ENCODE measurements around the gene BASP1.
"Not testable (repeated sequence)": the region's sequence is repeated elsewhere in the genome, so short reads cannot be mapped to it uniquely, and the experiment has no call there.

The BASP1 gene

GRCh38 chr5:17243287-17244063 lies 26.0 kb downstream of the BASP1 start:
- H3K27ac ChIP-seq (ENCODE audit: low read depth, low read length): no peak overlapping the region
- H3K9ac ChIP-seq (ENCODE audit: low read length in 5 of 5): no peak overlapping the region

GRCh38 chr5:17249029-17249634 lies 31.7 kb downstream of the BASP1 start:
- Histone ChIP-seq H3K27ac (ENCODE audit: low read depth, low read length) (no peak overlapping the region), H3K4me3 (ENCODE audit: low read depth in 1 of 5, low read length in 5 of 5) (no peak overlapping the region), H3K9me3 (ENCODE audit: control insufficient read depth in 5 of 5, low read length in 5 of 5) (no peaks in the 10 kb centered on the region), H3K9ac (ENCODE audit: low read length in 5 of 5) (no peak overlapping the region), H3K4me1 (ENCODE audit: control insufficient read depth in 5 of 5, insufficient read depth in 5 of 5, low read length in 5 of 5) (no peaks in the 10 kb centered on the region), H3K27me3 (ENCODE audit: control insufficient read depth in 5 of 5, insufficient read depth in 4 of 5, low read length in 5 of 5) (no peaks in the 10 kb centered on the region), H3K36me3 (ENCODE audit: control insufficient read depth in 5 of 5, insufficient read depth in 5 of 5, low read length in 5 of 5) (no peaks in the 10 kb centered on the region)

More at GRCh38 chr5:17243287-17244063, 26.0 kb downstream of the BASP1 start:
- H3K9me3 ChIP-seq (ENCODE audit: control insufficient read depth in 5 of 5, low read length in 5 of 5): no peaks in the 10 kb centered on the region
- no peak overlapping the region for H3K4me3 ChIP-seq (ENCODE audit: low read depth in 1 of 5, low read length in 5 of 5)
- H3K36me3 ChIP-seq (ENCODE audit: control insufficient read depth in 5 of 5, insufficient read depth in 5 of 5, low read length in 5 of 5): no peaks in the 10 kb centered on the region
- no peaks in the 10 kb centered on the region for H3K27me3 ChIP-seq (ENCODE audit: control insufficient read depth in 5 of 5, insufficient read depth in 4 of 5, low read length in 5 of 5)
- no peaks in the 10 kb centered on the region for H3K4me1 ChIP-seq (ENCODE audit: control insufficient read depth in 5 of 5, insufficient read depth in 5 of 5, low read length in 5 of 5)

- not testable (repeated sequence) for H3K27me3 ChIP-seq (ENCODE audit: control insufficient read depth in 5 of 5, insufficient read depth in 4 of 5, low read length in 5 of 5); H3K36me3 ChIP-seq (ENCODE audit: control insufficient read depth in 5 of 5, insufficient read depth in 5 of 5, low read length in 5 of 5); H3K27ac ChIP-seq (ENCODE audit: low read depth, low read length); H3K4me1 ChIP-seq (ENCODE audit: control insufficient read depth in 5 of 5, insufficient read depth in 5 of 5, low read length in 5 of 5); H3K4me3 ChIP-seq (ENCODE audit: low read depth in 1 of 5, low read length in 5 of 5); H3K9ac ChIP-seq (ENCODE audit: low read length in 5 of 5); H3K9me3 ChIP-seq (ENCODE audit: control insufficient read depth in 5 of 5, low read length in 5 of 5)
These were observed 32.4 kb downstream of the BASP1 start for GRCh38 chr5:17249841-17250240.

GRCh38 chr5:17252543-17252942 lies 35.1 kb downstream of the BASP1 start:
- H3K36me3 ChIP-seq (ENCODE audit: control insufficient read depth in 5 of 5, insufficient read depth in 5 of 5, low read length in 5 of 5): no peaks in the 10 kb centered on the region
- no peak overlapping the region for H3K9ac ChIP-seq (ENCODE audit: low read length in 5 of 5)
- H3K27me3 ChIP-seq (ENCODE audit: control insufficient read depth in 5 of 5, insufficient read depth in 4 of 5, low read length in 5 of 5): no peaks in the 10 kb centered on the region
- H3K9me3 ChIP-seq (ENCODE audit: control insufficient read depth in 5 of 5, low read length in 5 of 5): no peaks in the 10 kb centered on the region
- no peak overlapping the region for H3K4me3 ChIP-seq (ENCODE audit: low read depth in 1 of 5, low read length in 5 of 5)
- H3K27ac ChIP-seq (ENCODE audit: low read depth, low read length): no peak overlapping the region
- H3K4me1 ChIP-seq (ENCODE audit: control insufficient read depth in 5 of 5, insufficient read depth in 5 of 5, low read length in 5 of 5): no peaks in the 10 kb centered on the region

- H3K4me1 ChIP-seq (ENCODE audit: control insufficient read depth in 5 of 5, insufficient read depth in 5 of 5, low read length in 5 of 5): no peaks in the 10 kb centered on the region
- no peak overlapping the region for H3K27ac ChIP-seq (ENCODE audit: low read depth, low read length)
- no peaks in the 10 kb centered on the region for H3K36me3 ChIP-seq (ENCODE audit: control insufficient read depth in 5 of 5, insufficient read depth in 5 of 5, low read length in 5 of 5)
- no peak overlapping the region for H3K9ac ChIP-seq (ENCODE audit: low read length in 5 of 5)
- no peak overlapping the region for H3K4me3 ChIP-seq (ENCODE audit: low read depth in 1 of 5, low read length in 5 of 5)
- H3K27me3 ChIP-seq (ENCODE audit: control insufficient read depth in 5 of 5, insufficient read depth in 4 of 5, low read length in 5 of 5): no peaks in the 10 kb centered on the region
- H3K9me3 ChIP-seq (ENCODE audit: control insufficient read depth in 5 of 5, low read length in 5 of 5): no peaks in the 10 kb centered on the region
These were observed 38.1 kb downstream of the BASP1 start for GRCh38 chr5:17255471-17256021.

GRCh38 chr5:17256171-17256570 lies 38.7 kb downstream of the BASP1 start:
- Histone ChIP-seq H3K9ac (ENCODE audit: low read length in 5 of 5) (no peak overlapping the region), H3K27me3 (ENCODE audit: control insufficient read depth in 5 of 5, insufficient read depth in 4 of 5, low read length in 5 of 5) (no peaks in the 10 kb centered on the region), H3K4me3 (ENCODE audit: low read depth in 1 of 5, low read length in 5 of 5) (no peak overlapping the region), H3K27ac (ENCODE audit: low read depth, low read length) (no peak overlapping the region), H3K9me3 (ENCODE audit: control insufficient read depth in 5 of 5, low read length in 5 of 5) (no peaks in the 10 kb centered on the region), H3K4me1 (ENCODE audit: control insufficient read depth in 5 of 5, insufficient read depth in 5 of 5, low read length in 5 of 5) (no peaks in the 10 kb centered on the region), H3K36me3 (ENCODE audit: control insufficient read depth in 5 of 5, insufficient read depth in 5 of 5, low read length in 5 of 5) (no peaks in the 10 kb centered on the region)

- Histone ChIP-seq H3K9me3 (ENCODE audit: control insufficient read depth in 5 of 5, low read length in 5 of 5) (no peaks in the 10 kb centered on the region), H3K4me3 (ENCODE audit: low read depth in 1 of 5, low read length in 5 of 5) (no peak overlapping the region), H3K36me3 (ENCODE audit: control insufficient read depth in 5 of 5, insufficient read depth in 5 of 5, low read length in 5 of 5) (no peaks in the 10 kb centered on the region), H3K9ac (ENCODE audit: low read length in 5 of 5) (no peak overlapping the region), H3K4me1 (ENCODE audit: control insufficient read depth in 5 of 5, insufficient read depth in 5 of 5, low read length in 5 of 5) (no peaks in the 10 kb centered on the region), H3K27me3 (ENCODE audit: control insufficient read depth in 5 of 5, insufficient read depth in 4 of 5, low read length in 5 of 5) (no peaks in the 10 kb centered on the region), H3K27ac (ENCODE audit: low read depth, low read length) (no peak overlapping the region)
These were observed 39.4 kb downstream of the BASP1 start for GRCh38 chr5:17256839-17257238.

GRCh38 chr5:17257705-17258273 lies 40.4 kb downstream of the BASP1 start:
- H3K9me3 ChIP-seq (ENCODE audit: control insufficient read depth in 5 of 5, low read length in 5 of 5): no peaks in the 10 kb centered on the region
- H3K4me1 ChIP-seq (ENCODE audit: control insufficient read depth in 5 of 5, insufficient read depth in 5 of 5, low read length in 5 of 5): no peaks in the 10 kb centered on the region
- H3K27me3 ChIP-seq (ENCODE audit: control insufficient read depth in 5 of 5, insufficient read depth in 4 of 5, low read length in 5 of 5): no peaks in the 10 kb centered on the region
- H3K36me3 ChIP-seq (ENCODE audit: control insufficient read depth in 5 of 5, insufficient read depth in 5 of 5, low read length in 5 of 5): no peaks in the 10 kb centered on the region
- no peak overlapping the region for H3K4me3 ChIP-seq (ENCODE audit: low read depth in 1 of 5, low read length in 5 of 5)
- H3K27ac ChIP-seq (ENCODE audit: low read depth, low read length): no peak overlapping the region
- no peak overlapping the region for H3K9ac ChIP-seq (ENCODE audit: low read length in 5 of 5)

GRCh38 chr5:17258431-17258830 lies 41.0 kb downstream of the BASP1 start:
- no peak overlapping the region for H3K4me3 ChIP-seq (ENCODE audit: low read depth in 1 of 5, low read length in 5 of 5)
- no peak overlapping the region for H3K9ac ChIP-seq (ENCODE audit: low read length in 5 of 5)
- no peaks in the 10 kb centered on the region for H3K9me3 ChIP-seq (ENCODE audit: control insufficient read depth in 5 of 5, low read length in 5 of 5)
- no peaks in the 10 kb centered on the region for H3K27me3 ChIP-seq (ENCODE audit: control insufficient read depth in 5 of 5, insufficient read depth in 4 of 5, low read length in 5 of 5)
- H3K36me3 ChIP-seq (ENCODE audit: control insufficient read depth in 5 of 5, insufficient read depth in 5 of 5, low read length in 5 of 5): no peaks in the 10 kb centered on the region
- no peak overlapping the region for H3K27ac ChIP-seq (ENCODE audit: low read depth, low read length)
- no peaks in the 10 kb centered on the region for H3K4me1 ChIP-seq (ENCODE audit: control insufficient read depth in 5 of 5, insufficient read depth in 5 of 5, low read length in 5 of 5)

- not testable (repeated sequence) for H3K27me3 ChIP-seq (ENCODE audit: control insufficient read depth in 5 of 5, insufficient read depth in 4 of 5, low read length in 5 of 5); H3K9me3 ChIP-seq (ENCODE audit: control insufficient read depth in 5 of 5, low read length in 5 of 5); H3K27ac ChIP-seq (ENCODE audit: low read depth, low read length); H3K9ac ChIP-seq (ENCODE audit: low read length in 5 of 5); H3K4me3 ChIP-seq (ENCODE audit: low read depth in 1 of 5, low read length in 5 of 5); H3K36me3 ChIP-seq (ENCODE audit: control insufficient read depth in 5 of 5, insufficient read depth in 5 of 5, low read length in 5 of 5); H3K4me1 ChIP-seq (ENCODE audit: control insufficient read depth in 5 of 5, insufficient read depth in 5 of 5, low read length in 5 of 5)
These were observed 41.6 kb downstream of the BASP1 start for GRCh38 chr5:17259012-17259411.

Data from subcutaneous abdominal adipose tissue (tissue), 5 donors.